A673 (cell line): ENCODE results near the gene ABT1.

Experiments used
- CTCF ChIP-seq: fragments of 300-800, 200-600 bp; sonication (generic); conservative IDR thresholded peaks from 2 replicates; pipeline ENCODE4 v1.5.1; 2017; ENCODE audit warnings: low read depth, mild to moderate bottlenecking, antibody characterized with exemption, low read length, moderate library complexity, mixed read lengths
- EZH2 ChIP-seq: fragments of 200-600 bp; sonication (generic); IDR thresholded peaks from 2 replicates; pipeline ENCODE4 v1.6.1; 2017; ENCODE audit warnings: borderline replicate concordance, low read depth, mild to moderate bottlenecking, mixed read lengths, antibody characterized with exemption, low read length; ENCODE audit not compliant: poor library complexity, severe bottlenecking

- TF ChIP-seq CTCF (no peak), EZH2 (no peak)
Measured at GRCh38 chr6:26640806-26641205, 44.1 kb downstream of the ABT1 start.
